B cell (primary cell): Measurements from ENCODE around the gene ARHGEF10L.

ENCODE experiments used
- CTCF ChIP-seq: fragments of 200-600 bp; IDR thresholded peaks from one replicate; pipeline ENCODE4 v1.8.0; 2022; ENCODE audit warnings: antibody characterized with exemption, mild to moderate bottlenecking
- EZH2 ChIP-seq: IDR thresholded peaks from 2 replicates; pipeline ENCODE4 v1.6.1; 2012; ENCODE audit warnings: borderline replicate concordance, low read depth, mild to moderate bottlenecking, moderate library complexity, low read length; ENCODE audit not compliant: insufficient read depth, poor library complexity, severe bottlenecking

- no peak for TF ChIP-seq CTCF
- no peak for TF ChIP-seq EZH2
These were observed 5.9 kb downstream of the ARHGEF10L start for GRCh38 chr1:17545356-17545755.
